ENCODE data around the gene DOLPP1.
A peak's percentile ranks its signal among the peaks of the same experiment; 100 is the strongest.
"Not testable (repeated sequence)": the region's sequence is repeated elsewhere in the genome, so short reads cannot be mapped to it uniquely, and the experiment has no call there.

The DOLPP1 gene

DNA sequence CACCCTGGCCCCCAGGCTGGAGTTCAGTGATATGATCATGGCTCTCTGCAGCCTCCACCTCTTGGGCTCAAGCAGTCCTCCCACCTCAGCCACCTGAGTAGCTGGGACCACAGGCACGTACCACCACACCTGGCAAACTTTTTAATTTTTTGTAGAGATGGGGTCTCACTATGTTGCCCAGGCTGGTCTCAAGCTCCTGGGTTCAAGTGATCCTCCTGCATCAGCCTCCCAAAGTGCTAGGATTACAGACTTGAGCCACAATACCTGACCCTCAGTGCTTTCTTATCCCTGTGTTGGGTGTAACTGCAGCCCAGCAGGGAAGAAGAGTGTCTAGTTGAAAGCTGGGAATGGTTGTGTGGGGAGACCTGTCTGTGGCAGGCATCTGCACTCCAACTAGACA, 41.2 kb downstream of the DOLPP1 start:
- in situ Hi-C loops (cut with HindIII; ENCODE audit: low sequenced_read_pairs): no loop called here
- no peak overlapping the region for H3K4me3 ChIP-seq (ENCODE audit: low read depth, low read length)
- no peak for DNase-seq (ENCODE audit: low read depth)
- TF ChIP-seq, protein P1, sequence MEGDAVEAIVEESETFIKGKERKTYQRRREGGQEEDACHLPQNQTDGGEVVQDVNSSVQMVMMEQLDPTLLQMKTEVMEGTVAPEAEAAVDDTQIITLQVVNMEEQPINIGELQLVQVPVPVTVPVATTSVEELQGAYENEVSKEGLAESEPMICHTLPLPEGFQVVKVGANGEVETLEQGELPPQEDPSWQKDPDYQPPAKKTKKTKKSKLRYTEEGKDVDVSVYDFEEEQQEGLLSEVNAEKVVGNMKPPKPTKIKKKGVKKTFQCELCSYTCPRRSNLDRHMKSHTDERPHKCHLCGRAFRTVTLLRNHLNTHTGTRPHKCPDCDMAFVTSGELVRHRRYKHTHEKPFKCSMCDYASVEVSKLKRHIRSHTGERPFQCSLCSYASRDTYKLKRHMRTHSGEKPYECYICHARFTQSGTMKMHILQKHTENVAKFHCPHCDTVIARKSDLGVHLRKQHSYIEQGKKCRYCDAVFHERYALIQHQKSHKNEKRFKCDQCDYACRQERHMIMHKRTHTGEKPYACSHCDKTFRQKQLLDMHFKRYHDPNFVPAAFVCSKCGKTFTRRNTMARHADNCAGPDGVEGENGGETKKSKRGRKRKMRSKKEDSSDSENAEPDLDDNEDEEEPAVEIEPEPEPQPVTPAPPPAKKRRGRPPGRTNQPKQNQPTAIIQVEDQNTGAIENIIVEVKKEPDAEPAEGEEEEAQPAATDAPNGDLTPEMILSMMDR (IDR thresholded peaks at IDR 0.05; ENCODE audit: low read depth, low read length, missing control alignments): no peak

GRCh38 chr9:129122976-129123375, 42.1 kb downstream of the DOLPP1 start:
- H3K4me3 ChIP-seq (ENCODE audit: low read depth, low read length); DNase-seq (ENCODE audit: low read depth); in situ Hi-C loops (cut with HindIII; ENCODE audit: low sequenced_read_pairs): not testable (repeated sequence)

DNA sequence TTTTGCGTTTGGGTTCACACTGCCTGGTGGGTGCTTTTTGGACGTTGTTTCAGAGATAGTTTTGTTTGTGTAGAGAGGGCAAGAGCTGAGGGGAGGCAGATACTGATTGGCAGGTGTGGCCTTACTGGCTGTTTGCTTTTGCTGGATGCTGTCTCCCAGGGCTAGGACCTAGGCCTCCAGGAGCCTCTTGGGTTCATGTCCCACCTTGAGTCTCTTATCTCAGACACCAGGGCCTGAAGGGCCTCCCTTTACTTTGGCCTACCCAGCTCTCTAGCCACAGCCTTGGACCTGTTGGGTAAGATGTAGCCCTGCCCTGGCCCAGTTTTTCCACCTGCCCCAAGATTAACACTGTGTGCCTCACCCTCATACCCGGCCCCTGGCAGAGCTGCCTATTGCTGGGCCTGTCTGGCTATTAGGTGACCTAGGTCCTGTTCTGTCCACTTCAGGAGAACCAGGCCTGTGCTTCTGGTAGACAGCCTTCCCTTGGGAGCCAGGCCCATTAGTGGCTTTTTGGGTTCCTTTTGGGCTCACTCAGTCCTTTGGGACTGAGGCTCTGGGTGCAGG, 43.7 kb downstream of the DOLPP1 start:
- TF ChIP-seq, protein P1 (IDR thresholded peaks at IDR 0.05; ENCODE audit: low read depth, low read length, missing control alignments): no peak
- no peak for DNase-seq (ENCODE audit: low read depth)
- in situ Hi-C loops (cut with HindIII; ENCODE audit: low sequenced_read_pairs): no loop called here
- no peak overlapping the region for H3K4me3 ChIP-seq (ENCODE audit: low read depth, low read length)

- in situ Hi-C loops (cut with HindIII; ENCODE audit: low sequenced_read_pairs): no loop called here
- TF ChIP-seq, protein P1 (IDR thresholded peaks at IDR 0.05; ENCODE audit: low read depth, low read length, missing control alignments): no peak
- H3K4me3 ChIP-seq (ENCODE audit: low read depth, low read length): no peak overlapping the region
- DNase-seq (ENCODE audit: low read depth): peak; percentile 93
These were observed 44.6 kb downstream of the DOLPP1 start for GRCh38 chr9:129125478-129125877.

- no peak overlapping the region for H3K4me3 ChIP-seq (ENCODE audit: low read depth, low read length)
- no peak for DNase-seq (ENCODE audit: low read depth)
- in situ Hi-C loops (cut with HindIII; ENCODE audit: low sequenced_read_pairs): no loop called here
- TF ChIP-seq, protein P1 (IDR thresholded peaks at IDR 0.05; ENCODE audit: low read depth, low read length, missing control alignments): no peak
These were observed 46.1 kb downstream of the DOLPP1 start for GRCh38 chr9:129126749-129127618.

DNA sequence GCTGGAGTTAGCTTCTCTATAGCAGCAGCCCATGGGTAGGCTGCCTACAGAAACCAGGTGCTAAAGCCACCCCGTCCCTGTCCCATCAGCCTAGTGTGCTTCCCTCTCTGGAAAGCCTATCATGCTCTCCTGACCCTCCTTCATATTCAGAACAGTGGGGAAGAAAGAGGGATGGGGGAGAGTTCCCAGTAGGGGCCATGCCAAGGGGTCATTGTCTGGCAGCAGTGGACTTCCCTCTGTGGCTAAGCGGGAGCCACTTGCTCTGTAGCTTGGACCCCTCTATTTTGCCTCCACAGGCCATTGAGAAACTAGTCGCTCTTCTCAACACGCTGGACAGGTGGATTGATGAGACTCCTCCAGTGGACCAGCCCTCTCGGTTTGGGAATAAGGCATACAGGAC, 47.8 kb downstream of the DOLPP1 start:
- in situ Hi-C loops (cut with HindIII; ENCODE audit: low sequenced_read_pairs): no loop called here
- no peak for DNase-seq (ENCODE audit: low read depth)
- H3K4me3 ChIP-seq (ENCODE audit: low read depth, low read length): no peak overlapping the region
- TF ChIP-seq, protein P1 (IDR thresholded peaks at IDR 0.05; ENCODE audit: low read depth, low read length, missing control alignments): no peak

DNA sequence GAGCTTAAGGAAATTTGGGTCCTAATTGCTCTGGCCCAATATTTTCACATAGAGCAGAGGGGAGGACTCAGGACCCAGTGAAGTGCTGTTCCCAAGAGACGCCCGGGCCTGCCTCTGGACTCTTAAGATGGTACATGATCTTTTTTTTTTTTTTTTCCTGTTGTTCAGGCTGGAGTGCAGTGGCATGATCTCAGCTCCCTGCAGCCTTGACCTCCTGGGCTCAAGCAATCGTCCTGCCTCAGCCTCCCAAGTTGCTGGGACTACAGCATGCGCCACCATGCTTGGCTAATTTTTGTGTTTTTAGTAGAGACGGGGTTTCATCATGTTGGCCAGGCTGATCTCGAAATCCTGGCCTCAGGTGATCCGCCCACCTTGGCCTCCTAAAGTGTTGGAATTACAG, 49.4 kb downstream of the DOLPP1 start:
- H3K4me3 ChIP-seq (ENCODE audit: low read depth, low read length); DNase-seq (ENCODE audit: low read depth): not testable (repeated sequence)
- in situ Hi-C loops (cut with HindIII; ENCODE audit: low sequenced_read_pairs): loop anchor here (5.0 kb wide), 2 partner anchors 502 to 597 kb away; no protein-coding TSS in a partner anchor
